Cardiac muscle cell (in vitro differentiated cells and primary cell): ENCODE measurements around the gene PDX1. TPM values are rescaled to one million over a fixed set of nuclear protein-coding genes. Genes with fewer than 3 reads are reported as not detected.
A peak's percentile ranks its signal among the peaks of the same experiment; 100 is the strongest.

ENCODE experiments used
- DNase-seq, 2 donors: peaks; one replicate each; pipeline versions ENCODE4 v3.0.0 to v3.0.0-alpha.2; 2010 to 2017; ENCODE audit warnings: low read depth in 1 of 2, low spot score in 1 of 2
- H3K27ac ChIP-seq: fragments of 200-600 bp; sonication (generic); 2 replicates; pipeline ENCODE4 v1.5.1; 2016
- H3K27me3 ChIP-seq: fragments of 200-600 bp; sonication (generic); 2 replicates; pipeline ENCODE4 v1.6.0; 2016; ENCODE audit warnings: control low read depth
- H3K36me3 ChIP-seq: fragments of 200-600 bp; sonication (generic); 2 replicates; pipeline ENCODE4 v1.5.1; 2016; ENCODE audit warnings: control low read depth
- H3K4me1 ChIP-seq: fragments of 200-600 bp; sonication (generic); 2 replicates; pipeline ENCODE4 v1.8.1; 2017; ENCODE audit warnings: low read depth, mild to moderate bottlenecking, mixed run types
- H3K4me3 ChIP-seq: fragments of 200-600 bp; sonication (generic); 2 replicates; pipeline ENCODE4 v1.5.1; 2016; ENCODE audit warnings: mild to moderate bottlenecking
- H3K9me3 ChIP-seq: fragments of 200-600 bp; sonication (generic); 2 replicates; pipeline ENCODE4 v1.5.1; 2017; ENCODE audit warnings: low read depth, mild to moderate bottlenecking, control low read depth
- CTCF ChIP-seq: IDR thresholded peaks from 2 replicates; pipeline ENCODE4 v1.5.1; 2012; ENCODE audit warnings: low read depth, mild to moderate bottlenecking, low read length
- polyA plus RNA-seq: library from polyadenylated mRNA; unstranded; fragments of >200 nt; fragmentation: Nextera tagmentation; extraction: Ambion mirVana; gene quantifications from 2 replicates; pipeline ENCODE4 v1.2.1, GENCODE V29; 2016
- total RNA-seq: library from RNA; depleted of rRNA; stranded (reverse); fragments of >200 nt; gene quantifications from 2 replicates; pipeline ENCODE4 v1.2.3, GENCODE V29; 2016

PDX1 gene
- total and polyA plus RNA-seq, 2 experiments from 2014 or later: not detected

GRCh38 chr13:27969082-27969865 lies 49.5 kb downstream of the PDX1 start, which contains the start of gene CDX2:
Gene CDX2 (minus strand): TSS chr13:27969315. CDS start chr13:27969006, 309 bp downstream.
- H3K9me3 ChIP-seq: no peaks in the 10 kb centered on the region
- H3K4me3 ChIP-seq: peak within 1 kb of the TSS; percentile 9
- no peak for DNase-seq
- no peak within 1 kb of the TSS for H3K27ac ChIP-seq
- TF ChIP-seq CTCF: no peak
- H3K27me3 ChIP-seq: peaks cover 100% of the 10 kb centered on the region
- H3K36me3 ChIP-seq: no peaks in the 10 kb centered on the region
- H3K4me1 ChIP-seq: no peaks in the 10 kb centered on the region

GRCh38 chr13:27969866-27970229 lies 50.0 kb downstream of the PDX1 start:
- Histone ChIP-seq H3K9me3 (no peaks in the 10 kb centered on the region), H3K27ac (no peak overlapping the region), H3K36me3 (no peaks in the 10 kb centered on the region), H3K4me3 (no peak overlapping the region), H3K27me3 (peaks cover 100% of the 10 kb centered on the region), H3K4me1 (no peaks in the 10 kb centered on the region)
- no peak for TF ChIP-seq CTCF
- no peak for DNase-seq

DNA sequence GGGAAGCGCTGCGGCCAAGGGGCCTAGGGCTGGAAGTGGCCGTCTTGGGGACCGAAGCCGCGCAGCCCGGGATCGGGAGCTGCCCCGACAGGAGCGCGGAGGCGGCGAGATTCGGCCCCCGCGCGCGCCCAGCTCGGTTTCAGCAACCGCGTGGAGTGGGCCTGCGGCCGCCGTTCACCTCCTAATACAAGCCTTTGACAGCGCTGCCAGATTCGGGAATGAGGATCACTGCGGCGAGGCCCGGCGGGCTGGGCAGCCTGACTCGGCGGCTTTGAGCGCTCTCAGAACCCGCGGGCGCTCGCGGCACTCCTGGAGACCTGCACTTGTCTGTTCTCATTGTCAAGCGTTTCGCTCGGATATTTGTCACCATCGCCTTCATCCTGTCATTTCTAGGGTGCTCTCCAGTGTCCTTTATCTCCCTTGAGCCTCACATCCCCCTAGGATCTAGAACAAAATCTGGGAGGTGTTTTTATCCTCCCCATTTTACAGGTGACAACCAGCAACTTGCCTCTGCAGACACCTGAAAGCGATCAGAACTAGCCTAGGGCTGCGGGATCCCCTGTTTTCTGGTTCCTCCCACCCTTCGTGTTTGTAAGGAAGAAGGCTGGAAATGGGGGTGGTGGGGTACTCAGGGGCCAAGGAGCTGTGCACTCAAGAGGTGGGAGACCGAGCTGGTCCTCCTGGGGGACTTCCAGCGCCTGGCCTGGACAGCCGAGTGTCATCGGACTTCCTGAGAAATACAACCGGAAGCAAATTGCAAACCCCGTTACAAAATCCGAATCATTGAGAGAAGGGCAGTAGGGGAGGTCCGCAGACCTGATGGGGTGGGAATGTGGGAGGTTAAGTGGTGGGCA lies 50.8 kb downstream of the PDX1 start:
- Histone ChIP-seq H3K36me3 (no peaks in the 10 kb centered on the region), H3K9me3 (no peaks in the 10 kb centered on the region), H3K27ac (no peak overlapping the region), H3K4me3 (no peak overlapping the region), H3K27me3 (peaks cover 100% of the 10 kb centered on the region), H3K4me1 (no peaks in the 10 kb centered on the region)
- no peak for TF ChIP-seq CTCF
- DNase-seq: no peak

GRCh38 chr13:27971236-27971645 lies 51.4 kb downstream of the PDX1 start:
- Histone ChIP-seq H3K4me1 (no peaks in the 10 kb centered on the region), H3K9me3 (no peaks in the 10 kb centered on the region), H3K27me3 (peaks cover 100% of the 10 kb centered on the region), H3K4me3 (no peak overlapping the region), H3K27ac (no peak overlapping the region), H3K36me3 (no peaks in the 10 kb centered on the region)
- no peak for DNase-seq
- TF ChIP-seq CTCF: no peak

DNA sequence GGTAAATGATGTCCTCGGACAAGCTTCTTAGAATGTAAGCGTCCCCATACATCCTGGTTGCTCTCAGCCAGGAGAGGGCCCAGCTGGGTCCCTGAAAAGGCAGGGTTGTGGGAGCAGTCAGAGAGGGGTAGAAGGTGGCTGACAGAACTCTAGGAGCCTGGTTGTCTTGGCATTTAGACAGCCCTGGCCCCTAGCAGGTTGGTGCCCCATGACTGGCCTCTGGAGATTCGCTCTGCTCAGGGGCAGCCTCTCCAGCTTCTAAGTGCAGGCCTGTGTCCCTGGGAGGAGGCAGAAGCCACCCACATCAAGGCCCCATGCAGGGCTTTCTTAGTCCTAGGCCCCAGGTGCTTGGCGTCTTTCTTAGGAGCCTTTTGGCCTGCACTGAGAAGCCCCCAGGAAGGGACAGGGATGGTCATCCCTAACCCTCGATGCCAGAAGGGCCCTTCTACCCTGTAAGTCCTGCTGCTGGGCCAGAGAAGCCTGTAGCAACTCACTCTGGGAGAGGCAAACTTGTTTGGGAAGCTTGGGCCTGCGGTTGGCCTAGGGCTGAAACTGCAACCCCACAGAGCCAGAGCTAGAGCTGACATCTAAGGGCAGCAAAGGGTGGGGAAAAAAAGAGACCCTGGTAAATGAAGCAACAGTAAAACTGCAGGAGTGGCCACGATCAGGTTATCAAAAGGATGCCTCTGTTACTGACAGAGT lies 52.1 kb downstream of the PDX1 start:
- Histone ChIP-seq H3K4me1 (no peaks in the 10 kb centered on the region), H3K36me3 (no peaks in the 10 kb centered on the region), H3K9me3 (no peaks in the 10 kb centered on the region), H3K27me3 (peaks cover 100% of the 10 kb centered on the region), H3K27ac (no peak overlapping the region), H3K4me3 (no peak overlapping the region)
- no peak for TF ChIP-seq CTCF
- DNase-seq: no peak
